Activated gamma-delta T cell treated with Interleukin-2 at 50 U/mL for 16 hours (primary cell): ENCODE results near the gene GNAO1.

Experiments used
- DNase-seq: peaks from one replicate; pipeline ENCODE4 v3.0.0-alpha.2; 2020

Gene GNAO1

DNA sequence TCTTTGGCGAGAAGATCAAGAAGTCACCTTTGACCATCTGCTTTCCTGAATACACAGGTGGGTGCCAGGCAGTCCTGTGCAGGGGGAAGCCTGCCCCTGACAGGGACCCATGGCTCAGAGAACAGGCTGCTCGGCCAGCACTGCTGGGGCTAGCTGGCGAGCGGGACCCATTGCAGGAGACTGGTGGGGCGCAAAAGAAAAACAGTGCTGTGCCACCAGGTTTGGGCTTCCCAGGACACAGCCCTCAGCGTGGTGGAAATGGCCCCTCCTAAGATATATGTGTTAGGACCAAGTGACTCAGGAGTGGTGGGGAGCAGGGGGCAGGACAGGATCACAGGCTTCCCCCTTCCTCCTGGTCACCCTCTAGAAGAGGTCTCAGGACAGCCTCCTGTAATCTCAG lies 160.2 kb downstream of the GNAO1 start:
- no peak for DNase-seq

DNA sequence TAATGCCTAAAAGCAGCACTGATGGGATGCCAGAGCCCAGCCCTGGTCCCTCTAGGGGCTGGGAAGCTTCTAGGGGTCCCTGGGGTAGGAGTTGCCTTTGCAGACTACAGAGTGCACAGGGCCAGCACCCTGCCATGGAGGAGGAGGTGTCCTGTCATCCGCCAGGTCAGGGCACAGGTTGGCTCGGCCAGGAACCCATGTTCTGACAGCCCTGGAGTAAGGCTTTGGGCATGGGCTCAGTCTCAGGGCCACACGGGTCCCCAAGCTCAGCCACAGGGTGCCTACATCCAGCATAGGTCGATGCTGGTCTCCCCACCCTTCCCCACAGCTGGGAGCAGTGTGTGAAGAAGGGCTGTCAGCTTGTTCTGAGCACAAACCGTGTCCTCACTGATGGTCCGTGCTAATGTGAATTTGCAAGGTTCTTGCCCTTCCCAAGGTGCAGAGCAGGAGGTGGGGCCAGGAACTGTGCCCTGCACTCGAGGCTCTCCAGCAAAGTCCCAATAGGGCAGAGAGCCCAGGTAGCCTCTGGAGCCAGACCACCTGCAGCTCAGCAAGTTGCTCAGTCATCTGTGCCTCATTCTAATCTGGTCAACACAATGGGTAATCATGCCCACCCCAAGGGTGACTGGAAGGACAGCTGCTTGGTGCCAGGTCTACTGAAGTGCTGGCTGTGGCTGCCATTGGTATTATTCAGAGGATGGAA lies 161.2 kb downstream of the GNAO1 start:
- no peak for DNase-seq

DNA sequence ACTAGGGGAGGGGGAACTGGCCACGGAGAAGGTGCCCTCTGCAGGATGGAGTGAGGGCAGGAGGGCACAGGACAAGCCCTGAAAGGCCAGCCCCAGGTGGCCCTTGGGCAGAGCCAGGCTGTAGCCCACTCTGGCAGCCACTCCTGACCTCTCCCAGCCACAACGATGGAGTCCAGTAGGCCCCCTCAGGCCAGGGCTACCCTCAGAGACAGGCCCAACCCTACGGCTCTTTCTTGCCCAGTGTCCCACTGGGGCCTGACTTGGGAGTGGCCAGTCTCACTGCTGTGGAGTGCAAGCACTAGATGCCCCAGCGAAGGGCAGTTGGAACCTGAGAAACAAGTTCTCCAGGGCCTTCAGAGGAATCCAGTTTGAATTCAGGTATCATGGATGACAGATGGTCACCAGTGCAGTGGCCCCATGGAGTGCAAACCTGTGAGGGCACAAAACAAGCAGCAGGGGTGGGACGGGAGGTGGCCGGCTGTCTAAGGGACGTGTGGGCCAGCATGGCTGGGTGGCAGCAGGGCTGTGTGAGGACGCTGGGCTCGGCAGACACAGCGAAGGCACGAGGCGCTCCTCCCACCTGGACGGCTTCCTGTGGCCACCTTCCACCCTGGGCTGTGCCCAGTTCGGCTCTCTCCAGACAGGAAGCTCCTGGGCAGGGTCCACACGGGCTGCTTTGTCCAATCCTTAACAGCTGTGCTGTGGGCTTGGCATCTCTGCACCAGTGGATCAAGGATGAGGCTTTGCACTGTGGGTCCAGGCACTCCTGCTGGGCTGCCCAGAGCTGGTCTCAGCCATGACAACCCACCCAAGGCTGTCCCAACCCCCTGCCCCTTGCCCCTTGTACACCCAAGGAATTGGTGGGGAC lies 162.0 kb downstream of the GNAO1 start:
- DNase-seq = peak; percentile 2

DNA sequence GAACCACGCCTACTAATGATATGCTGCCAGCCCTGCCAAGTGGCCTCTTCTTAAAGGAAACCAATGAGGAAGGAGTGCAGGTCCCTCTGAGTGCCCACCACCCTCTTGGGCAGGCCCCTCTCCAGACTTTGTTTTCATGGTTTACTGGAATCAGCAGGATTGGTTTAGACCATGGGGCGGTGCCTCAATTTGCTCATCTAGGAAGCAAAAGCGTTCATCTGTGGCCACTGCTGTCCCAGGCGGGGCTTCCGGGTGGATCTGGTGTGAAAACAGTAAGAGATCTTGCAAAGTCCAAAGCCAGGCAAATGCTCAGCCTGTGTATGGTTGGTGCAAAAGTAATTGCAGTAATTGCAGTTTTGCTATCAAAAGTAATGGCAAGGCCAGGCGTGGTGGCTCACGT lies 162.7 kb downstream of the GNAO1 start:
- DNase-seq = no peak

DNA sequence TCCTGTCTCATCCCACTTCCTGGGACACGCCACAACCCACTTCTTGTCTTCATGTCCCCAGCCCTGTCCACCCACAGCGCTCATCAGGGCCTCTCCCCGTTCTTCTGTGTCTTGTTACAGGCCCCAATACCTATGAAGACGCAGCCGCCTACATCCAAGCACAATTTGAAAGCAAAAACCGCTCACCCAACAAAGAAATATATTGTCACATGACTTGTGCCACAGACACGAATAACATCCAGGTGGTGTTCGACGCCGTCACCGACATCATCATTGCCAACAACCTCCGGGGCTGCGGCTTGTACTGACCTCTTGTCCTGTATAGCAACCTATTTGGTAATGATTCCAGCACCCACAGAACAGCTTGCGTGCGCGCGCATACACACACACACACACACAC lies 163.5 kb downstream of the GNAO1 start:
- DNase-seq = peak; percentile 0

DNA sequence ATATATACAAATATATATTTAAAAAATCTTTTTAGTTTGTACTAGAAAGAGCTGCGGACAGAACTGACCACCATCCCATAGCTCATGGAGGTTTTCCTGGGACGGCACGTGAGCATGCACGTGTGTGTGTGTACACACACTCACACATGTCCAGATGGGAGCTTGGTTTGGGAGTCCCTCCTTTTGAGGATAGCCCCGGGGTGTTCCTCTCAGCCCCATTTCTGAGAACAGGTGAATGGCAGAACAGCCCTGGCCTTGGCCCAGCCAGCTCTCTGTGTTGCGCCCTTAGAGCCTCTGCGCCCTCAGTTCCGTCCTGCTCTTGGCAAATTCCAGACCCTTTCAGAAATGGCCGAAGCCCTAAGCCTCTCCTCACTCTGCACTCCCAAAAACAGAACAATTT lies 163.9 kb downstream of the GNAO1 start:
- DNase-seq = peak; percentile 0

DNA sequence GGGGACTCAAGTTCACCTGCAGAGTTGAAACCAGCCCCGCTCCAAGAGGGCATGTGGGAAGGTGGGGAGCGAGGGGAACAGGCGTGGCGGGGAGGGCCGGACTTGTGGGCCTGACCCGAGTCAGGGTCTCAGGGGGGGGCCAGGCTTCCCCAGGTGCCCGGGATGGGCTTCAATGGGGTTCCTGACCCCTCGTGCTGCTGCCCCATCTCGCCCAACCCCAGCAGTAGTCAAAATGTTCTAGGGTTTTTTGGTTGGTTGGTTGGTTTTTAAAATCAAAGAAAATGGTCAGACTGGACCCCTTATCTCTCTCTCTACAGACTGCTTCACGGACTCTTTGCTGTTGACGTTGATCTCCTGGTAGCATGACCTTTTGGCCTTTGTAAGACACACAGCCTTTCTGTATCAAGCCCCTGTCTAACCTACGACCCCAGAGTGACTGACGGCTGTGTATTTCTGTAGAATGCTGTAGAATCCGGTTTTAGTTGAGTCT lies 164.5 kb downstream of the GNAO1 start:
- peak; percentile 1 for DNase-seq

DNA sequence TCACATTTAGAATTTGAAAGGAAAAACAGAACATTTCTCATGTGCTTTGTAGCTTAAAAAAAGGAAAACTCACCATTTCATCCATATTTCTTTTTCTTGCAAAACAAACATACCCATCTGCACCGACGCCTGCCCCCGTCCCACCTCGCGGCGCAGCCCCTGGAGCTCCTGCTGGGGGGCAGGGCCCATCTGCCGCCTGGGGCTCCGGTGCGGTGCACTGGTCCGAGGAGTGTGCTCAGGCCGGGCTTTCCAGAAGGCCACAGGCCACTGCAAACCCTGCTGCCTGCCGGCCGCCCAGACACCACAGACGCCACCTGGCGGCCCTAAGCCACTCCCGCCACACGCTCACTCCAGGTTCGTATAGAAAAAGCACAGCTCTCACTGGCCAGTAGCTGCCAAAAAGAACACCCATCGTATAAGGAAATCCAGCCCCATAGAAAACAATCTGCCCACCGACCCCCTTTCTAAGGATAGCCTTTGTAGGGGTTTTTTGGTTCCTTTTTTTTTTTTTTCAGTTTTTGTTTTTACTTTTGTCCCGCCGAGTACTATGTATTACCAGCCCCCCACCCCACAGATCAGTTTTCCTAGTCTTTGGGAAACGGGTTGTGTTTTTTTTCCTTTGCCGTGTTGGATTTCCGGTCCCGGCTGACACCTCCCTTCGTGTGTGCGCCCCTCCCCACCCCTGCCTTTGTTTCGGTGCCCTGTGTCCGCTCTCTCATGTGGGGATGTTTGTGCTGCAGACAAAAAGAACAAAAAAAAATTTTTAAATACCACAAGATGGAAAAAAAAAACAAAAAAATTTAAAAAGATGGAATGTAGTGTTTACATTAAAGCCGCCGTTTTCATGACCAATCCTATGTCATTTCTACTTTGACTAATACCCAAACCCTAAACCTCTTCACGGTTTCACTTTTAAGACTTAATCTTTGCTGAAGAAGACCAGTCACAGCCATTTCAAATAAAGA lies 165.3 kb downstream of the GNAO1 start:
- DNase-seq = peak; percentile 44

DNA sequence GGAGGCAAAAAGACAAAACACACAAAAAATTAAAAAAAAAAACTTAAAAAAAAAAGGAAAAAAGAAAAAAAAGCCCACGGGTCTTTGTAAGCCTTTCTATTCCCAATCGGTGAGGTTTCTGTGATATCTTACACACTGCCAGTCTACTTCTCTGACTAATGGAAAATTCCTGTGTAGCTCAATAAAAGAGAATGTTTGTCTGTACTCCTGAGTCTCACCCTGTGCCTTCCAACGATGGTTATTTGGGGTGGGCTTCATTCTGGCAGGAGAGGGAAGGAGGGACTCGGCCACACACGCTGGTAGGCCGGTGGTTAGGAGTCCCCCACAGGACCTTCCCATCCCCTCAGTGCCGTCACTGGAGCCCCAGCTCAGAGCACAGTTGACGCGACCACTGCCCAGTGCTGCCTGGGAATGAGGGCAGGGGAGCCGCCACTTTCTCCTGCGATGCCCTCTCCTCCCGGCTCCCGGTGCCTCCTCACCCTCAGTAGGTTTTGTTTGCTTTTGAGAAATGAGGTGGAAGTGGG lies 166.0 kb downstream of the GNAO1 start:
- no peak for DNase-seq

DNA sequence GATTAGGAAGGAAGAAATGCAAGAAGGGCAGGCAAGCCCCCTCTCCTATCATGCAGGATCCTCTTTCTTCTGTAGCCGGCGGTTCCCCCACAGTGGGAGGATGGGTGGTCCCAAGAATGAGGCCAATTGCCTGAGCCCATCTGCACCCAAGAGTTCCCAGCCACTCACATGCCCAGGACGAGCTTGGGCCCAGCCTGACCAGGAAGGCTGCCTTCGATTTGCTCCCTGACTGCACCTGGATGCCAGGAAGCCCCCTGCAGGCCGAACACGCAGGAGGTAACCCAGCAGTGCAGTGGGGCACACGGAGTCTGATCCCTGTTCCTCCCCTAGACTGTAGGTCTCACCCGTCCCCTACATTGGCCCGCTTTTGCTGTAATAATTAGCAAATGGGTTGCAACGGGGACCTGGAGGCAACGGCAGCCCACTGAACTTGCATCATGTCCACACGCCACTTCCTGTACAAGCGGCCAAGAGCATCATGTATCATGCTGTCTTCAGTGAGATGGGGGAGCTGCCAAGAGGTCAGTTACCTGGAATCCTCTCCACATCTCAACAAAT lies 166.6 kb downstream of the GNAO1 start:
- no peak for DNase-seq

DNA sequence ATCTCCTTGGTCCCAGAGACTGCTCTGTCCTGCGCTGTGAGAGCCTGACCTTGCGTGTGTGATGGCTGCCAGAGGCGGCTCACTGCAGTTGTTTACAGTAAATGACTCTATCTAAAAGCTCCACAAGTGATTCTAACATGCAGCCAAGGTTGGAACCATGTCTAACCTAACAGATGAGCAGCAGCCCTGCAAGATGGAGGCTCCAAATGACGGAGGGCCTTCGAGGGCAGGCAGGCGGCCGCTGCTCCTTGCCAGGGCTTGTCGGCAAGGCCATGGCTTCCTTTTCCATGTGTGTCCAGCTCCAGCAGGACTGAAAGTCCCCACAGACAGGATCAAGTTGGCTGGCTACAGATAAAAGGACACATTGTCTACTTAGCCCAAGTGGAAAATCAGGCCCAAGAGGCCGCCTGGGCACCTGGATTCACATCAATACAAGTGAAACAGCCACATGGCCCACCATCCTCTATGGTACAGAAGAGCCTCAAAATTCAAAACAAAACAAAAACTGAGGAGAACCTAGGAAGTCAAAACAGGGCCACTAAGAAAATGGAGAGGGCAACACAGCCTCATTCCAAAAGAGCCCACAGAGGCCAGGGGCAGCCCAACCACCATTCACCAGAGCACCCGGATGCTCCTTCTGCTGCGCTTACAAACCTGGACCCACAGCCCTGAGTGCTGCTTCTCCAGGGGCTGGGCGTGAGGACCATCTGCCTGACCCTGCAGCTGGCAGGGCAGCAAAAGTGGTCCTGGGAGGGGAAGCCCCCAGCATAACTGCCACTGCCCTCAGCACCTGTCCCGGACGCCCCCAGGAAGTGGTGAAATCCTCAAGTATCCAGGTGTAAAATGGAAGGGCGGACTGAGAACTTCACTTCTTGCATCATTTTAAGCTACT lies 169.1 kb downstream of the GNAO1 start:
- no peak for DNase-seq

DNA sequence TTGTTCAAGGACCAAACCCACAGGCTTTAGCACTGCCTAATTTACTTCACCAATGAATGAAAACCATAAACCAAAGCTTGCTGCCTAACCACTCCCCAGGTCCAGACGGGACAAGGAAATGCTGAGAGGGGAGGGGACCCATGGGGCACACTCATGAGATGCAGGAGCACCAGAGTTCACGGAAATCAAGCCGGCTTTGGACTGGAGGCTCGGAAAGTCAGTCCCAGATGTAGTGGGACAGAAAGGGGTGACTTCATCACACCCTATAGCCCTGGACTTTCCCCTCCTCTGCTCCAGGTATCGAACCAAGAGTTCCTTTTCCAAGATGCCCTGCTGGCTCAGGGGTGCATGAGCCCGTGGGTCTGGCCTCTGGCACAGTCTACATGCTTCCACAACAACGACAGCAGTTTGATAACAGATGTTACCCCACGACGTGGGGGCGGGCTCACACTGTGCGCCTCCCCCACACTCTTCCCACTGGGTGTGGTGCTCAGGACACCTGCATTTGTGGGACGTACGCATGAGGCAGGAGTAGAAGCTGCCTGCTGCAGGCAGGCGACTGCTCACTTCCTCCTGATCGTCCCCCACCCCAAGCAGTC lies 170.9 kb downstream of the GNAO1 start:
- DNase-seq = no peak

DNA sequence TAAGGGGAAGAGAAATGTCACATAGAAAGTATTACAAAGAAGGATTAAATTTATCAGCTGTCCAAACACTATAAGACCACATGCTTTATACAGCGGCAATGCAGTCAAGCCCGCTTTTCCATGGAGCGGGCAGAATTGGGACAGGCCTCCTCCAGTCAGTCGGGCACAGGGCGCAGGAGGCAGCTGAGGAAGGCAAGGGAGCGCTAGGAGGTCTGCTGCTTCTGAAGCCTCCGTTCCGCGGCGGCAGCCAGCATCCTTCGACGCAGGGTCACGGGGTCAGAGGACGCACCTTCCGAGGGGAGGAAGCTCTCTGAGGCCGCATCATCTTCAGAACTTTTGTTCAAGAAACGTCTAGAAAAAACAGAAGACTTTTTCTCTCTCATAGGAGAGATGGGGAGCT lies 171.4 kb downstream of the GNAO1 start:
- no peak for DNase-seq

DNA sequence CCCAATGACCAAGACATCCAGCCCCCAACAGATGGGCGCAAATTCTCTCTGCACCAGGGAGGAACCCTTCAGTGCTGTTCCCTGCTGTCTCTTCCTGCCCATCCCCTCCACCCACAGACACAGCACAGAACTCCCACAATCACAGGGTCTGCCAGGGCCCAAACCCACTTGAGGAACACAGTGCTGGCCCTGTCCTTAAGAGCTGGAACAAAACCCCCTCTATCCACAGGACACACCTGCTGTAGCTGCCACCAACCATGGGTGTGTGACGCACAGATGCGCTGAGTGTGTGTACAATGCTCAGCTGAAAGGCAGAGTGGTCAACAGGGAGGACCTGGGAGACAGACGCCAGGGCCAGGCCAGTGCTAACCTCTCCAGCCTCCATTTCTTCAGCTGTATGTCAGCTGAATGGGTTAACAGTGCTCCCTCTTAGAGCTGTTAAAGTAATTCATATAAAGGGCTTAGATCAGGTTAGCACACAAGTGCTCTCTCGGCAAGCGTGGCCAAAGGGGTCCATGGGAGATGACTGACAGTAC lies 172.0 kb downstream of the GNAO1 start:
- DNase-seq = no peak

DNA sequence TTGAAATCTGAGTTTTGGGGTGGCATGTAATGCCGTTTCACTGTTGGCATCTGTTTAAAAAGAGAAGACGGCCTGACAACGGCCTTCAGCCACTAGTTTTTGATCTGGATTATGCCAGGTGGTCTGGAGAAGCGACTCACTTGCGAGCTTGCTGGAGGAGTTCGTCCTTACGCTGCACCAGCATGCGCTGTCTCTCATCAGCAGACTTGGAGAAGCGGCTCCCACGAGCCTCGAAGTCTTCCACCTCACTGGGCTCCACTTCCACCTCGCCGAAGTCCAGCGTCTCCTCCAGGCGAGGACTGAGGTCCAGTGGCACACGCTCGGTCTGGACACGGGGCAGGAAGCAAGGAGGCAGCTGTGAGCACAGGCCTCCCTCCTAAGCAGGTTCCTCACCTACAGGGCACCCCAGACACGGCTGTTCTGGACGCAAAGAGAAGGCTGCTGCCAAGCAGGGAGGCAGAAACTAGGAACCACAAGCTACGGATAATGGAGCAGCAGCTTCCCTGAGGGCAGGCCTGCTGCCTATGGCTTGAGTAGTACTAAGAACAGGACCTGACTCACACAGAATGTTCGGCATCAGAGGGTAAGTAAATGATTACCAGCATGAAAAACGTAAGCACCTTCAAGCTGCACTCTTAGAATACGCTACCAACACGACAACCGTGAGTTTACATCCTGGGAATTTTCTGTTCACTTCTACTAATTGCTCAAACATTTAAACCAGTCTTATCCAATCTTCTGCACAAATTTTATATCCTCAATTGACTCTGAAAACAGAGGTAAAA lies 172.7 kb downstream of the GNAO1 start:
- DNase-seq = no peak

DNA sequence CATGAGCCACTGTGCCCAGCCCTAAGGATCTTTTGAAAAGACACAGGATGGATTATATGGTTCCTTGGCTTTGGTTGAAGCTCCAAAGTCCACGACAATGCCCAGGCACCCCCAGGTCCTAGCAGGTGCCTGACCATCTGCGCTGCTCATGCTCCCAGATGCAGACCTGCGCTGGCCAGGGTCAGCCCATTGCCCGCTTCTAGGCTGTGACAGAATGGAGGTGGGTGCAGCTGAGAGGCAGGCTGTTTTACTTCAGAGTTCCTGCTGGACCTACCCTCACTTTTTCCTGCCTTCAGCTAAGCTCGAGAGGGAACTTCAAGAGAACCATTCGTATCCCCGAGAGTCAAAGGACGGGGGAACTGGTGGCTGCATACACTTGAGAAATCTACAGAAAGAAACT lies 173.6 kb downstream of the GNAO1 start:
- no peak for DNase-seq

DNA sequence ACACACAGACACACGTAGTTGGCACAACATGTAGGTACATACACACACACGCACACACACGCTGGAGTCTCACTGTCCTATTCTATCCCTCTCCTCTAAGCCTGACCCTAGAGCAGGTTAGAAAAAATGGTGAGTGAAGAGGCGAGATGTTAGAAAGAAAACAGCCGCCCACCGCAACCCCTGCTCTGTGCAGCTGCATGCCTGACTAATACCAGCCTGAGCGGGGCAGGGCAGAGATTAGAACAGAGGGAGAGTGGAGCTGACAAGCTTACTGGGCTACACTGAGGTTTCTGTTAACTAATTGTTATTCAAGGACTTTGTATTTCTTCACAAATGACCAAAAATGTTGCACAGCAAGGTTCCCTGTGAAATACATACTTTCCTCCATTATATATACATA lies 174.3 kb downstream of the GNAO1 start:
- no peak for DNase-seq

DNA sequence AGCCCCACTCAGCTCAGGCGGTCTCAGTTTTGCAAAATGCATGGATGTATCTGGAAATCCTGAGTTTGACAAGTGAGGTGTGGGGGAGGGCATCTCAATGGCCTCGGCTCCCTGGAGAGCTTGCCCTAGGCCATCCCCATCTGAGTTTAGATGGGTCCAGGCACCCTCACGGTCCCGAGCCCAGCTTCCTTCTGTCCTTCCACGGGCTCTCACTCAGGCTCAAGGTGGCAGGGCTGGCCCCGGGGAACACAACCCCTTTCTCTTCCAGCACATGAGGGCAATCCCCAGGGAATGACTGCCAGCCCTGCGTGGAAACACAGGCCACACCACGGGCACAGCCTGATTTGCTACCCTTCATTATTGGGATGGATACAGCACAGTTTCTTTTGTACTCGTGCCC lies 175.7 kb downstream of the GNAO1 start:
- DNase-seq = no peak

DNA sequence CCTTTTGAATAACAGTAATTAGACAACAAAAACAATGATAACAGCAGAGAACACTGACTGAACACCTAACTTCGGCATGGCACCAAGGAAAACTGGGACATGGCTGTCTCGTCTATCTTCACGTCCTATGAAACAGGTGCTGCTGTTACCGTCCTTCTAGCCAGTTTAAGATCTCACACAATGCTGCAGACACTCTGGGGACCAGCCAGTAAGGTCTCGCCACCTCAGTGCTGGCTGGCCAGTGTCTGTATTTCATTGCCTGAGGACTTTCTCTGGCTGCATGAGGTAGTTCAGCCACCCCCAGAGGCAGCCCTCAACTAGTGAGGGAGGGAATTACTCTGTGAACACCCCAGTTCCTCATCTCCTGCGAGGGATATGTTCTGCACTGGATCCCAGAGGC lies 176.5 kb downstream of the GNAO1 start:
- no peak for DNase-seq

DNA sequence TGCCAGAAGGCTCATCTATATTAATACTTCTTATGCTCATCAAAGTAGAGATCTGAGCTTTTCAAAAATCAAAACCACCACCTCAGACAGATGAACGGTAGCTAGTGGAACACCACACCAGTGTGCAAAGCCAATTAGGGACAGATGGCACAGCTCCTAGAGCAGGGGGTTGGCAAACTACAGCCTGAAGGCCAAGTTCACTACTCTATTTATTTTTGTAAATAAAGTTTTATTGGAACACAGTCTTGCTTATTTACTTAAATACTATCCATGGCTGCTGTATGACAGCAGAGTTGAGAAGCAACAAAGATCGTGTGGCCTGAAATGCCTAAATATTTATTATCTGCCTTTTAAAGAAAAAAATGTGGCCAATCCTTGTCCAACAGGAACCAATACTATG lies 177.3 kb downstream of the GNAO1 start:
- DNase-seq = no peak
